Activated gamma-delta T cell treated with anti-CD3 and anti-CD28 coated beads, Interleukin-2, amount 50 U/mL, for 16 hours (primary cell): ENCODE results near the gene MPZL3.
"Not testable (repeated sequence)": the region's sequence is repeated elsewhere in the genome, so short reads cannot be mapped to it uniquely, and the experiment has no call there.

Source experiments
- DNase-seq: peaks from one replicate; pipeline ENCODE4 v3.0.0-alpha.2; 2020; ENCODE audit warnings: low read depth

The MPZL3 gene

GRCh38 chr11:118184784-118185579 is 67.2 kb downstream of the MPZL3 start:
- DNase-seq: no peak

- DNase-seq: not testable (repeated sequence)
Measured at GRCh38 chr11:118183691-118184090, 68.5 kb downstream of the MPZL3 start.

GRCh38 chr11:118180300-118180703 is 71.9 kb downstream of the MPZL3 start:
- DNase-seq: no peak

GRCh38 chr11:118176778-118177134 is 75.4 kb downstream of the MPZL3 start:
- no peak for DNase-seq
